UCSD-AML1 (cell line): ENCODE measurements around the gene SETBP1.
A peak's percentile ranks its signal among the peaks of the same experiment; 100 is the strongest.

ENCODE experiments used
- DNase-seq: peaks from one replicate; lab custom pipeline; 2025; ENCODE audit not compliant: unreplicated experiment; lab: John Stamatoyannopoulos, UW

The SETBP1 gene

GRCh38 chr18:45054636-45055035 lies 373.9 kb downstream of the SETBP1 start:
- no peak for DNase-seq

- DNase-seq, result no peak
Observed at GRCh38 chr18:45055811-45056210, 375.1 kb downstream of the SETBP1 start.

DNA sequence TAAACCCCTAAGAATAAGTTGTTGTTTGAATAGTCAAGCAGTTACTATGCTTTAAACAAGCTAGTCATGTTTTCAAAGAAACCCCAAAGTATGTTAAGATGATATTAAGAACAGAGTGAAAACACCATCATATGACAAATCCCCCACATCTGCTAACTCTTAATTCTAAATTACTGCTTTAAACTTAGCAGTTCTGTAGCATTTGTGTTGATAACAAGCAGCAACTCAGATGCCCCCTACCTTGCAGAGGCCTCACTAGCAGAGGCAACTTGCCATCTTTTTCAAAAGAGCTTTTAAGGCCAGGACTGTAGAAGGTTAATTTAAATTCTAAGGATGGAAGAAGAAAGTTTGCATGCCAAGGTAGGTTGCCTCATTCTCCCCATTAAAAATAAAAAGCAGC lies 376.2 kb downstream of the SETBP1 start:
- no peak for DNase-seq

DNA sequence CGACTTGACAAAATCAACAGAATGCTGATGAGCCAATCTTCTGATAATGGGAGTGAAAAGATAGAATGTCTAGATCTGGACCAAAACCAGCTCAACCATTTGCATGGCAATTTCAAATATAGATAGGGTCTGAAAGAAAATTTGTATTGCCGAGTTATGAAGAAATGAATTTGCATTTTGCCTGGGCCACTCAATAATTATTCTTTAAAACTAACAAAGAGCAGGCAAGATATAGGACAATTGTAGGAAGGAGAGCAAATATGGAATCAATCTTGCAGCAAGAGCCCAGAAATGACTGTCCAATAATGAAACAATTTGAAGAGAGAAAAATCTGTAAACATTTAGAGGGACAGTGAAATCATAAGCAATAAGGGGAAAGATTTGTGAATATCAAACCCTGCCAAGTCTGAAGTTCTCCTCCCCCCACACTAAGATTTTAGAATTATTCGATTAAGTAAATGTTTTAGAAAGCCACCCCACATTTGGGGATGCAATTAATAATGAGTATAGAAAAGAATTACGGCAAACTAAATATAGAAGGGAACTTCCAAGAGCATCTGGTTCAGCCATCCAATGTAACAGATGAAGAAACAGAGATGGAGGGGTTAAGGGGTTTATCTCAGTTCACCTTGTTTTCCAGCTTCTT lies 377.4 kb downstream of the SETBP1 start:
- DNase-seq, result no peak

GRCh38 chr18:45059695-45060094 lies 379.0 kb downstream of the SETBP1 start:
- DNase-seq, result no peak

DNA sequence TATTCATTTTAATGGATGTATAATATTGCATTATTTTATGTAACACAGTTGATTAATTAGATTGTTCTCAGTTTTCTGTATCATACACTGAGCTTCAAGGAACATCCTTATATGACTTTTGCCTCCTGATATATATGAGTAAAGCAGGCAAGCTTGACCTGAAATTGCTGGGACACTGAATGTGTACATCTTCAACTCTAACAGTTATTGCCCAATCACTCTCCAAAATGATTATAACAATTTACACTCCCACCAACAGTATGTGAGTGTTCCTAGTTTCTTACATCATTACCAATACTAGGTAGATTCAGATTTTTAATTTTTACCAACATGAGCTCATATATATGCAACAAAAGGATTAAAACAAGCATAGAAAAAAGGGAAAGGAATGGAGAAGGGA lies 379.4 kb downstream of the SETBP1 start:
- no peak for DNase-seq

DNA sequence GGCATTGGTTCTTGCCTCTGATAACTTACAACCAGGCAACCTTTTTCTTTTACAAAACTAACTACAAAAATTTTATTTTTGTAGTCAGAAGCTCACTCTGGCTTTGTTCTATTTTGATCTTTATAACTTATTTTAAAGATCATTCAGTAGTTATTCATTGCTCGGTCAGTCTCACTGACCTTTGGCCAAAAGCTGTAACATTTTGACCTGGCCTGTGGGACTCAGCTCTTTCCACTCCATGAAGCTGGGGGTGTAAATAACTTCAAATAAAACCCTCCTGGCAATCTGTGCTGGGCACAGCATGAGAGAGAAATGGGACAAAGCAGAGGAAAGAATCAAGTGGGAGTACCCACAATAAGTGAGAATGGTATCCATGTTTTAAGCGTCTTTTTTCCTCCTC lies 380.7 kb downstream of the SETBP1 start:
- DNase-seq, result no peak

GRCh38 chr18:45063246-45064038 lies 382.8 kb downstream of the SETBP1 start:
- no peak for DNase-seq

DNA sequence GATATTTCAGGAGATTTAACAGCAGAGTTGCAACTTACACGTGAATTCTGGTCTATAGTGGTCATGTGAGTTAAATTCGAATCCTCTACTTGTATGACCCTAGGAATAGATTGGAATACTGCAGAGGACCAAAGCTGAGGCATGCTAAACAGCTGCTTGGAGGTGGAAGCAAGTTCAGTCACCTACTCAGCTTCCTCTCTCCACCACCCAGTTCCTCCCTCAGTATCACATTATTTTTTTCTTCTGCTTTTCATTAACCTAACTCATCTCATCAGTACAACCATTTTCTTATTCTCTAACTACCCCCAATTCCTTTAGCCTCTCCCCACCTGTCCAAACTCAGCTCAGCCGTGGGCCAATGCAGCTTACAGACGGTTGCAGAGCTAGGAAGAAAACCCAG lies 385.5 kb downstream of the SETBP1 start:
- no peak for DNase-seq

- peak; percentile 54 for DNase-seq
Observed at GRCh38 chr18:45066886-45067285, 386.2 kb downstream of the SETBP1 start.

DNA sequence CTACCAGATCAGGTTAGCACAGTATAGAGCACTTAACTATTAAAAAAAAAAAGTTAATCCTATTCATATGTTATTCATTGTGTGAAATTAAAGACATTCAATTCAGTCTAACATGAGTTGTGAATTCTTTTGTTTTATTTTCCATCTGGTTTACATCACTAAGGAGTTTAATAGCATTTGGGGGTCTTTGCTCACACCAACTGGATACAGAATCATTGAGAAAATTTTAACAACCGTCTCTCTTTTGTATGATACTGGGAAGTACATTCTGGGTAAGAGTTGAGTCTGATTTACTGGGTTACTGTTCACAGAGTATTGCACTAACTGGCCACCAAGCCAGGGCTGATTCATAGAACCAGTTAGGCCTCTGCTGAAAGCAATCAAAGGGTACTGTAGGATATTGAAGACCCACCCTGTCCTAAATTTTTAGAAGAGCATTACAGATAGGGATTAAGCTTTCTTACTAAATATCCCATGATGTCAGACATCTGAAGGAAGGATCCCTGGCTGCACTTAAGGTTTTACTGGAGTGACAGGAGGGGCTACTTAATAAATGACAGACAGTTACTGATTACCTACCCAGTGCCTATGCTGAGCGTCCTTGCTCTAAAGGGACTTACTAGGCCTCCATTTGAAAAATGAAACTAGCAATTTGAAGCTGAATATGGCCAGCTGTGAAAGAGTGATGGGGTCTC lies 387.9 kb downstream of the SETBP1 start:
- no peak for DNase-seq

DNA sequence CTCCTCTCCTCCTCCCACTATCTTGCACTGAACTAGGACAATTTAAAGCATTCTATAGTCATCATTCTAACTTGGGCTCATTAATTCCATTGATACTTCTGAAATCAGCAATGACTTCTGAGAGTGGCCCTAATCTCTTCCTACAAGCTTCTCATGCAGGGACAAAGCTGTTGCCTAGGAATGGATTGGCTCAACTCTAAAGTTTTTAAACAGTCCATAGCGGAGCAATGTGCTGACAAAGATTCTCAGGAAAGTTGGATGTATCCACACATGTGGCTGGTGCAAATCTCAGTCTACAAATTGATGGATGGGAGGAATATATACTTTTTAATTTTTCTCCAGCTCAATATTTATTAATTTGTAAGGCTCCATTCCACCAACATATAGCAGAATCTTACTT lies 388.9 kb downstream of the SETBP1 start:
- no peak for DNase-seq

- no peak for DNase-seq
Observed at GRCh38 chr18:45071956-45072355, 391.3 kb downstream of the SETBP1 start.

- DNase-seq, result no peak
Observed at GRCh38 chr18:45073556-45073955, 392.9 kb downstream of the SETBP1 start.

DNA sequence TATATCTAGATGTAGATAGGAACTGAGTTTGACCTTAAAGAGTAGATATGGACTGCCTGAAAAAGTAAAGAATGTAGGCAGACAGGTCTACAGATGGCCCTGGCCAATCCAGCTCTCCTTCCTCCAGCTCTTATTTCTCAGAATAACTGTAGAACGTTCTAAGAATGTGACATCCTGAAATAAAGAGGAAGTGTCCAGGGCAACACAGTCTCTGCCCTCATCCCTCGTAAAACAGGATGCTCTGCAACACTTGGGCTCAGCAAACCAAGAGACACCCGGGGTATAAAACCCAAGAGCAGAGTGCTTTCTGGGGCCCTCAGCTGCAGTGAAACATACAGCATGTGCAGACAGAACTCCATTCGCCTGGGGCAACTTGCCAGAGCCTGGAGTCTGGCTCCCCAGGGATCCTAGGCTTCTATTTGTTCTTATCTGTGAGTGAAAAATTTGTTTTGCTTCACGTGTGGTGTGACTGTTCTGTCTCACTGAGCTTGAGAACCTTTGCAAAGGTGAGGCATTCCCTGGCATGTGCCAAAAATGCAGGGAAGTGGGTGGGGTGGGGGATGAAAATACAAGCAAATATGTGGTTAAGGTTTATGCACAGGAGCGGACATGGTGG lies 401.0 kb downstream of the SETBP1 start:
- no peak for DNase-seq

- no peak for DNase-seq
Observed at GRCh38 chr18:45083226-45083855, 402.7 kb downstream of the SETBP1 start.

DNA sequence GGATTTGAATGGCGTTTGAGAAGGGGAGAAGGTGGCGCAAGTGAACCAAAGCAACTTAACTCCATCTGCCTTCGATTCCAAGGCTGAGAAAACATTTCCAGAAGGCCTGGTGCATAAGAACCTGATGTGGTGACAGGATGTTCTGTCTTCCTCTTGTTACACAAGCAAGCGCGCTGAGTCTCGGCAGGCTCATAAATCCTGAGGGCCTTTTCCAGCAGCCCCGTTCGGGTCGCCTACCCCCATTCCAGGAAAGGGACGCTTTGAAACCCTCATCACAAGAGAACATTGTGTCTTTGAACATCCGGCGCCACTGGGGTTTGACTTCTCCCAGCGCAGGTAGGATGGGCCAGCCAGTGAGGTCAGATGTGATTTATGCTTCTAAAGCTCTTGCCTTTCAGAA lies 403.5 kb downstream of the SETBP1 start:
- DNase-seq, result no peak

DNA sequence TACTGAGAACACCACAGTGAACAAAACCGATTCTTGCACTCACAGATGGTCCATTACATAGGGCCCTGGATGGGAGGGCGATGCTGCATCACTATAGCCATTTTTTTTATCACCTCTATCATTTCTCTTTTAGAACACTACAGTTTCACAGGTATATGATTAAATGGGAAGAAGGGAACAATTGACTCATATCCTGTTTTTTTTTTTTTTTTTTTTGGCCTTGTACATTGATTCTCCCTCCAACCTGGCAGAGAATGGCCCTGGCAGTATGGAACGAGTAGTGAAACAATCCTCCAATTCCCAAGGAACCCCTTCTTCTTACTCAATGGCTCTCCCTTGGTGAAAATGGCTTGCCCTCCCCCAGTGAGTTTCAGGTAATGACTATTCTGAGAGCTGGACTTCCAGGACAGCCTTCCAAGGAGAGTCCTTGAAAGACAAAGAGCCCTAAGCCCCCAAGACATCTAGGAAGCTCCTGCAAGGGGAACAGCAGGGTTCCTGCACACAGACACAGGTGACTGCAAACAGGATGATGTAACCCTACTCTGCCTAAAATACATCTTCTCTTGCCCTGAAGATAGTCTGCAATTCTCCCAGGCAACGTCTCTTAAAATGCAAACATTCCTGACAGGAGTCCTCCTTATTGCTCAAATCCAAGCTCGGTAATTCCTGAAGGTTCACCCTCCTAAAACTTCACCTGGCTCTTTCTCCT lies 405.4 kb downstream of the SETBP1 start:
- DNase-seq, result no peak

GRCh38 chr18:45086777-45087176 lies 406.1 kb downstream of the SETBP1 start:
- DNase-seq, result no peak

DNA sequence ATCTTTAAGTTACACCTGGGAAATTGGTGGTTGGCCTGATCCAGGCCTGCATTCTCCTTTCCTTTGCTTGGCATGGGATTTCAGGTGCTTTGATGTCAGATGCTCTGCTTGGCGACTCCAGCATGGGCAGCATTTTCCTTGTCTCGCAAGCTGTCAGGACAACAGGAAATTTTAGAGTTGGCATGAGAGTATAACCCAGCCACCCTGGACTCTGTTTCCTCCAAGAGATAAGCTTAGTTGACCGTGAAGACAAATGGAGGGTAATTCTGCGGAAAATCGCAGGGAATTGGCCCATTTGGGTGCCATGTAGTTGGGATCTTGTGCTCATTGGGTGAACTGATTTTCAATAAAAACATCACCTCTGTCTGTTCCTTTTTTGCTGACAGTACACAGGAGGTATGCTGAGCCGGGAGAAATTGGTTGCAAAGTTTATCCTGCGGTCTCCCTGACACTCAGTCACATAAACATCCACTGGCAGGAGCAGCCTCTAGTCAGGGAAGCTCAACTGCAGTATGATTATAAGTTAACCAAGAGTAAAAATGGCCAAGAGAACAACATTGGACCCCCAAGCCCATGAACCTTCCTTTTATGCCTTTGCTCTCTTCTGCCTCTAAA lies 409.9 kb downstream of the SETBP1 start:
- DNase-seq, result no peak
